T-helper 1 cell (primary cell): ENCODE measurements around the gene RRP1B.
"Not testable (repeated sequence)": the region's sequence is repeated elsewhere in the genome, so short reads cannot be mapped to it uniquely, and the experiment has no call there.

Experiments used
- DNase-seq, 5 donors: peaks; one replicate each; pipeline ENCODE4 v3.0.0-alpha.2; 2012 to 2020

RRP1B gene

DNA sequence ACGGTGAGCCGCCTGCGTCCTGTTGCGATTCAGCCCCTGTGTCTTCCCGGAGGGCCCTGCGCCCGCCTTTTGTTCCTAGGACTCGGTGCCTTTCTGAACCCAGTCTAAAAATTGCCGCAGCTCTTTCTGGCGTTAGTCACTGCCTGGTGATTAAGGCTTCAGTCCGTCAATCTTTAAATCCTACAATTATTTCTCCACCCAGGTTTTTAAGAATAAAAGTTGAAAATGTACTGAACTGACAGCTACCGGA is 43.4 kb downstream of the RRP1B start:
- no peak for DNase-seq

DNA sequence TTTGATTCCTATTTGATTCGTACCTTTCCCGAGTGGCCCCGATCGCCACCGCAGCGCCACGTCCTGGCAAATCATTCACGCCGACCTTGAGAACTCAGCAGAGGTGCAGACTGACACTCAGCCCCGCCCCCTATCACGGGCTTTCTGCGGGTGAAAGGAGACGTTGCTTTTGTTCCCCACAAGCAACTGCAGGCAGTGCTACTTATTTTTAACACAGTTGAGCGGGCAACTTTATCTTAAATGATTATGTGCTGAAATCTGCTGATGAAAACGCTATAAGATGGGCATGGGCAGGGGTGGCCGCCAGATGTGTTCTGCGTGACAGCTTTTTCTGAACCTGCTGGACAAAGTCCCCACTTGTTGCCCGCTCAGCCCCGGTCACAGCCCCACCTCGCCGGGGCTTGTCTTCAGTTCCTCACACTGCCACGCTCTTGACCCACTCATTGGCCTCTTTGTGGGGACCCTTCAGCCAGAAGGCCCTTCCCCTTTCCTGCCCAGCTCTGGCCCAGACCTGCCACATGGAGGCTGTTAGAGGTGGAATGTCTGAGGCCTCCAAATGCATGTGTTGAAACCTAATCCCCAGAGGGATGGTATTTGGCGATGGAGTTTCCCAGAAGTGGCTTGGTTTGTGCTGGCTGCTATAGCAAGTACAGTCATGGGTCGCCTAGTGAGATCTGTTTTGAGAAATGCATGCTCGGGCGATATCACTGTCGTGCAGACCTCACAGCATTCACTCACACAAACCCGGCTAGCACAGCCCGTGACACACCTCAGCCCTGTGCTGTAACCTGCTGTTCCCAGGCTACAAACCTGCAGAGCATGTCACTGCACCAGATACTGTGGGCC is 43.9 kb downstream of the RRP1B start:
- no peak for DNase-seq

- no peak for DNase-seq
These were observed 48.1 kb downstream of the RRP1B start for GRCh38 chr21:43707462-43707861.

- no peak for DNase-seq
These were observed 49.5 kb downstream of the RRP1B start for GRCh38 chr21:43708745-43709381.

- no peak for DNase-seq
These were observed 53.0 kb downstream of the RRP1B start for GRCh38 chr21:43712268-43712942.

- DNase-seq: not testable (repeated sequence)
These were observed 53.8 kb downstream of the RRP1B start for GRCh38 chr21:43713123-43713522.

DNA sequence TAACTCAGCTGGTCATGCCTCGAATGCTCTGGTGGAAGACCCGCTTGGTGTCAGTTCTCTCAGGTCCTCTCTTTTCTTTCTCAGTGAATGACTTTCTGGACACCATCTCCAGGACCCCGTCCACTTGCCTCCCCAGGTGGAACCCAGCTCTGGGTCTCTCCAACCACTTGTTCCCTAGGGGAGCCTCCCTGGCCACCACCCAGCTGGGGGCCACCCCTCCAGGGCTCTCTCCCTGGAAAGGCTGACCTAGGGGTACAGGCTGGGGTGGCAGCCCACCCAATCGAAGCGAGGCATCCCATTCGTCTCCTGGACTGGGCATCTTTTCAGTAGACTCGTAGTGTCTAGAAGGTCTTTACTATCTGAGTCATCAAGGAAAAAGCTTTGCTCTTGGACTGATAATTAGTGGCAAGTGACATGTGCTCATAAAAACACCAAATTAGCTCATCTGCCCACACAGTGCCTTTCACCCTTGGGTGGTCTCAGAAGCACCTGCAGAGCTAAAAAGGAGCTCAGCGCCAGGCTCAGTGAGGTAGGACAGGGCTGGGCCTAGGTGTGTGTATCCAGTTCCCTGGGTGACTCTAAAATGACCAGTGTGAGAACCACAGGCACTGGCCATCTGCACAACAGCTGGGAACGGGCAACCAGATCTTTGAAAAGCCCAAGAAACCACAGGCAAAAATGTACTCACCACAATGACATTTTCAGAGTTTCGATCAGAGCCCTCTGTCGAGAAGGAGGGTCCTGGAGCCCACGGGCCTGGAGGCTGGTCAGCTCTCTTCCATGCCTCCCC is 57.2 kb downstream of the RRP1B start:
- no peak for DNase-seq

DNA sequence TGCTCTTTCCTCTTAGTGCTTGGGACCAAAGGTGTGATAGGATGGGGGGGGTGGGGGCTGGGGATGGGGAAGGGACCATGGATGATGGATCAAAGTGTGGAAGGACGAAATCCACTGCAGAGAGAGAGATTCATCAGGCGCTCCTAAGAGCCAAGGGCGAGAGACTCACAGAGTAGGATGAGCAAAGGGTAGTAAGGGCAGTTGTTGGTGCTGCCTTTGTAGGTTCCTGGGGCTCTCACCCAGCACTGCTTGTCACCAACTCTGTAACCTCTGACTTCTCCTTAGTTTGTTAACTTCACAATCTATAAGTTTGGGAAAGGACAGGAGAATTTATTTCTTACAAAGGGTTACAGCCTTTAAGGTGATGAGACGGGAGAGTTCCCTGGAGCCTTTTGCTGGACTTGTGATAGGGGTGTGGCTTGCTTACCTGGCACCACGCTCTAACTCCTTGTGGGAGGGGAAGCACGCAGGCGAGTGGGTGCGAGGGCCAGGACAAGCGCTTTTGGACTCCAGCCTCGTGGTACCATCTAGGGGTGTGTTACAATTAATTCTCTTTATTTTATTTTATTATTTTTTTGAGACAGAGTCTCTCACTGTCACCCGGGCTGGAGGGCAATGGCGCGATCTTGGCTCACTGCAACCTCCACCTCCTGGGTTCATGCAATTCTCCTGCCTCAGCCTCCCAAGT is 58.0 kb downstream of the RRP1B start:
- no peak for DNase-seq

GRCh38 chr21:43717967-43718871 is 58.9 kb downstream of the RRP1B start:
- DNase-seq: no peak

DNA sequence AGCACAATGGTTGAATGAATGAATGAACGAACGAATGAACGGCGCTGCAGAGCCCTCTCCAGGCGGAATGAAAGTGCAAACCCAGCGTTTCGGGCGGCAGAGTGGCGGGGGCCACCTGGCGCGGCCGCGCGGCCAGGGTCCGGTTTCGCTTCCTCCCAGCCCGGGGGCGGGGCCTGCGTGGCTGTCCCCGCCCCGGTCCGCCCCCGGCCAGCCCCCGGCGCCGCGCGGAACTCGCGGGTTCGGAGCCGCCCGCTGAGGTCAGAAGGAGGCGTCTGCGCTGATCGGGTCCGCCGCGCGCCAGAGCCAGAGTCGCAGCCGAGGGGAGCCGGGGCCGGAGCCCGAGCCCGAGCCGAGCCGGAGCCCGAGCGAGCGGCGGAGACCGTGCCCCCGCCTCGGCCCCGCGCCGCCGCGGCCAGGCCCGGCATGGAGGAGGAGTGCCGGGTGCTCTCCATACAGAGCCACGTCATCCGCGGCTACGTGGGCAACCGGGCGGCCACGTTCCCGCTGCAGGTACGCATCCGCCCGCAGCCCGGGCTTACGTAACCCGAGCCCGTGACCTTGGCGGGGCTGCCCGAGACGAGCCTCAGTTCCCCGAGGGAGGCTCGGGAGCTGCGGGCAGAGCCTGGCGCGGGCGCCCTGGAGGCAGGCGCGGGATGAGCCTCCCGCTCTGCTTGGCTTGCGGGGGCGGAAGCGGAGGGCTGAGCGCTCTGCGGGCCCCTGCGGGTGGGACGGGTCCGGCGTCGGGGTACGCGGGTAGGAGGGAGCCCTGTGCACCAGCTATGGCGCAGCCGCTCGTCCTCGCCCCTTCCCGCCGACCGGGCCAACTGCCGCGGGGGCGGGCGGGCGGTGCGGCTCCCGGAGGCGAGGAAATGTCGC is 59.8 kb downstream of the RRP1B start, which contains the start of gene PDXK:
Gene PDXK, plus strand, starts transcription at position 258 of the 876 bp plus-strand sequence. Its CDS starts 166 bp downstream, at position 424.
- peak; percentile 53 to 82 (median 67) for DNase-seq

DNA sequence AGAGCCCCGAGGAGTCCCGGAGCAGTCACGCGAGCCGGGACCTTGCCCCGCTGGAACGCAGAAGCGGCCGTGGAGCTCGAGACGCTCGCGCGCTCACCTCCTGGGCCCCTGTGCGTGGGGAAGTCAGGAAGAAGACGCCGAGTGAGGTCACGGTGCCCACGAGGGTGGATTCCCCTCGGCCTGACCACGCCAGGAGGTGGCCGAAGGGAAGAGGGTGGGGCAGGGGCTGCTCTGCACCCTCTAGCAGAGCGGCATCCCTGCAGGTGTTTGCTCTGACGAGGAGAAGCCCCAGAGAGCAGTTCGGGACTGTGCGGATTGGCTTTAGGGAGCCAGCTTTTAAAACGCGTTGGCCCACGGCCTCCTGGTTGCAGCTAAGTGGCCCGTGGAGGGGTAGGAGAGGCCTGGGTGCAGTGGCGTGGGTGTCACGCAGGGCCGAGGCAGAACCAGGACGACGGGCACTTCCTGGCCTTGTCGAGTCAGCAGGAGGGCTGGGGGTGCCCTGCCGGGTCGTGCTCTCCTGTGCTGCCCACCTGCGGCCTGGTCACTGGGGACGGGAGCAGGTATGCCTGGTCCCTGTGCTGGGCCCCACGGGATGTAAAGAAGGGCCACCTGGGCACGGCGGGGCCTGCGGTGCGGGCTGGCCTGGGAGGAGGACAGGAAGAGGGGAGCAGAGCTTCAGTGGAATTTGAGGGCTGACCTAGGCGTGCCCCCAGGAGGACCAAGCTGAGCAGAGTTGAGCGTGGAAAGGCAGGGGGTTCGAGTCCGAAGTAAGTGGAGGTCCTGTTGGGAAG is 60.6 kb downstream of the RRP1B start:
- DNase-seq: peak in 1 of 5 donors; percentile 26

- DNase-seq: no peak
These were observed 61.3 kb downstream of the RRP1B start for GRCh38 chr21:43720539-43721166.

GRCh38 chr21:43721206-43721605 is 61.8 kb downstream of the RRP1B start:
- DNase-seq: no peak

GRCh38 chr21:43721939-43722338 is 62.6 kb downstream of the RRP1B start:
- no peak for DNase-seq

- DNase-seq: no peak
These were observed 64.3 kb downstream of the RRP1B start for GRCh38 chr21:43723648-43724047.

GRCh38 chr21:43726686-43727518 is 67.5 kb downstream of the RRP1B start:
- DNase-seq: no peak

- DNase-seq: no peak
These were observed 68.3 kb downstream of the RRP1B start for GRCh38 chr21:43727519-43728153.

DNA sequence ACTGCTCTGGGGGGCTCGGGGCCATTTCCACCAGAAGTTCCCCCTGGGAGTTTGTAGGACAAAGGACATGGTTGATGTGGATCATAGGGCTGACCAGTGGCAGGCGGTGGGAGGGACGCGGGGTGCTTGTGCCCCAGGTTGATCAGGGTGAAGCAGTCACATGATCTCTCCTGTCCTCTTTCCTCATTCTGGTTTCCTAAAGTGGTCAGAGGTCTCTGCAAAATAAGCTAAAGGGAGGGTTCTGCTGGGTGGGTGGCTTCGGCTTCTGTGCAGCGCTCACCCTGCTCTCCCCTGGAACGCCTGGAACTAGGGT is 68.8 kb downstream of the RRP1B start:
- no peak for DNase-seq
